Neural progenitor cell (in vitro differentiated cells): ENCODE results near the gene CBFA2T2.

ENCODE experiments used
- EZH2 ChIP-seq: fragments of 200-600 bp; sonication (generic); IDR thresholded peaks from 2 replicates; pipeline ENCODE4 v1.6.1; 2017; ENCODE audit warnings: antibody characterized with exemption, mild to moderate bottlenecking, moderate library complexity
- TF ChIP-seq, protein P1 (sequence below): fragments of 200-600 bp; sonication (generic); IDR thresholded peaks from 2 replicates; pipeline ENCODE4 v1.5.1; 2017; ENCODE audit warnings: antibody characterized with exemption, mild to moderate bottlenecking

DNA sequence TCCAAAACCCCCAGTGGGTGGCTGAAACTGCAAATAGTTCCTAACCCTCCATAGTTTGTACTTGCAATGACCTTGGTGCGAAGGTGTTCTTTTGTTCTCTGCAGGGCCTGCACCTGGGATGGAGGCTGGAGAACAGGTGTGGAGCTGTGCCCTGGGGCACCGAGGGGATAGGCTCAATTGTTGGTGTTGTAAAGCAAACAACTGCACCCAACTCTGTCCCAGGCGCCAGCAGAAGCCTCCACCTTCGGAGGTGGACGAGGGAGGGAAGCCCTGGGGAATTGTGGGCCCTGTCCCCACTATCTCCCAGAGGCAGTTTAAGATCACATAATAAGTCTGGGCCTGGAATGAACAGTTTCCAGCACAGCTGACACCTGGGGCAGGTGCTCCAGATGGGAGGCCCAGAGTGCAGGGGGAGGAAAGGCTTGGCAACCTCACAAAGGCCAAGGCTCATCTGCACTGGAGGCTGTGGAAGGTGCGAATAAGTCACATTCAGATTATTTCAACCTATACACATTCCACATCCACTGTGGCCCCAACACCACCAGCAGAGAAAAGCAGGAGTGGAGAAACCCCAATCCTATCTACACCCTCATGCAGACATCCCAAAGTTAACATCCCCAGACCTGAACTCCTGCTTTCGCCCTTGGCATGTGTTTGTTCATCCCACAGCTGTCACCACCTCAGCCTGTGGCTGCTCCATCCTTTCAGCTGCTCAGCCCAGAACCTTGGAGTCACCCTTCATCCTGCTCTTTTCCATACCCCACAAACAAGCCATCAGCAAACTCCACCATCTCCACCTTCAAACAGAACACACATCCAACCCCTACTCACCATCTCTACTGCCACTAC lies 12.3 kb upstream of the CBFA2T2 start:
- TF ChIP-seq, protein P1, sequence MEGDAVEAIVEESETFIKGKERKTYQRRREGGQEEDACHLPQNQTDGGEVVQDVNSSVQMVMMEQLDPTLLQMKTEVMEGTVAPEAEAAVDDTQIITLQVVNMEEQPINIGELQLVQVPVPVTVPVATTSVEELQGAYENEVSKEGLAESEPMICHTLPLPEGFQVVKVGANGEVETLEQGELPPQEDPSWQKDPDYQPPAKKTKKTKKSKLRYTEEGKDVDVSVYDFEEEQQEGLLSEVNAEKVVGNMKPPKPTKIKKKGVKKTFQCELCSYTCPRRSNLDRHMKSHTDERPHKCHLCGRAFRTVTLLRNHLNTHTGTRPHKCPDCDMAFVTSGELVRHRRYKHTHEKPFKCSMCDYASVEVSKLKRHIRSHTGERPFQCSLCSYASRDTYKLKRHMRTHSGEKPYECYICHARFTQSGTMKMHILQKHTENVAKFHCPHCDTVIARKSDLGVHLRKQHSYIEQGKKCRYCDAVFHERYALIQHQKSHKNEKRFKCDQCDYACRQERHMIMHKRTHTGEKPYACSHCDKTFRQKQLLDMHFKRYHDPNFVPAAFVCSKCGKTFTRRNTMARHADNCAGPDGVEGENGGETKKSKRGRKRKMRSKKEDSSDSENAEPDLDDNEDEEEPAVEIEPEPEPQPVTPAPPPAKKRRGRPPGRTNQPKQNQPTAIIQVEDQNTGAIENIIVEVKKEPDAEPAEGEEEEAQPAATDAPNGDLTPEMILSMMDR = no peak
- TF ChIP-seq EZH2 = no peak
